Natural killer cell (primary cell): ENCODE results near the gene NR6A1. TPM values are rescaled to one million over a fixed set of nuclear protein-coding genes. Genes with fewer than 3 reads are reported as not detected.
"Not testable (repeated sequence)": the region's sequence is repeated elsewhere in the genome, so short reads cannot be mapped to it uniquely, and the experiment has no call there.

Source experiments
- ATAC-seq, 3 donors: fragments of 150-1000 bp in 2 of 3; fragments of 200-7000 bp in 1 of 3; cut with Tn5 transposase; 1 replicate in 1 of 3; 2 replicates in 2 of 3; pipeline ENCODE4 v1.10.0; 2021; ENCODE audit warnings: mild to moderate bottlenecking in 2 of 3, moderate library complexity in 2 of 3
- DNase-seq, 2 donors: peaks; one replicate each; pipeline versions ENCODE4 v3.0.0 to v3.0.0-alpha.2; 2013 to 2021; ENCODE audit warnings: mixed read lengths in 1 of 2
- H3K27ac ChIP-seq: one replicate; pipeline ENCODE4 v1.5.1; 2013; ENCODE audit warnings: mild to moderate bottlenecking, low read length
- H3K27me3 ChIP-seq: one replicate; pipeline ENCODE4 v1.6.1; 2013; ENCODE audit warnings: low read length; ENCODE audit not compliant: control insufficient read depth, insufficient read depth
- H3K36me3 ChIP-seq: one replicate; pipeline ENCODE4 v1.6.1; 2013; ENCODE audit warnings: low read length; ENCODE audit not compliant: control insufficient read depth, insufficient read depth
- H3K4me1 ChIP-seq: one replicate; pipeline ENCODE4 v1.6.1; 2013; ENCODE audit warnings: low read length; ENCODE audit not compliant: control insufficient read depth, insufficient read depth
- H3K4me3 ChIP-seq: one replicate; pipeline ENCODE4 v1.5.1; 2013; ENCODE audit warnings: low read length
- H3K9me3 ChIP-seq: one replicate; pipeline ENCODE4 v1.6.1; 2013; ENCODE audit warnings: low read length; ENCODE audit not compliant: control insufficient read depth, insufficient read depth
- H3K27ac Mint-ChIP-seq, 2 donors: one replicate each; pipeline ENCODE4 v1.8.0; 2022; ENCODE audit warnings: mild to moderate bottlenecking in 2 of 2, mixed read lengths in 2 of 2, moderate library complexity in 1 of 2
- H3K27me3 Mint-ChIP-seq, 2 donors: one replicate each; pipeline ENCODE4 v1.8.0; 2022; ENCODE audit warnings: low read depth in 2 of 2, mixed read lengths in 2 of 2
- H3K36me3 Mint-ChIP-seq: one replicate; pipeline ENCODE4 v1.8.0; 2022; ENCODE audit warnings: mixed read lengths
- H3K4me1 Mint-ChIP-seq, 2 donors: one replicate each; pipeline ENCODE4 v1.8.0; 2022; ENCODE audit warnings: mixed read lengths in 2 of 2
- H3K4me3 Mint-ChIP-seq: one replicate; pipeline ENCODE4 v1.8.0; 2022; ENCODE audit warnings: mild to moderate bottlenecking, moderate library complexity, mixed read lengths
- H3K9me3 Mint-ChIP-seq, 2 donors: one replicate each; pipeline ENCODE4 v1.8.0; 2022; ENCODE audit warnings: mixed read lengths in 2 of 2
- CTCF ChIP-seq: fragments of 200-600 bp; IDR thresholded peaks from one replicate; pipeline ENCODE4 v1.8.0; 2022; ENCODE audit warnings: antibody characterized with exemption
- WGBS: methylation state at CpG from one replicate; pipeline ENCODE4 v1.1.7; 2013; ENCODE audit warnings: missing lambda C conversion rate; ENCODE audit not compliant: insufficient coverage; 5-methylcytosine and 5-hydroxymethylcytosine counted together
- intact Hi-C: fragments of 100-400 bp; cut with micrococcal nuclease; formaldehyde crosslinking; loops from one replicate; pipeline ENCODE4 v1.14.2; 2022
- total RNA-seq, 4 donors: library from RNA; stranded (reverse); fragments of 120-200 nt in 1 of 4; gene quantifications; one replicate each; pipeline versions ENCODE4 v1.2.3 to v1.2.4, GENCODE V29; 2013 to 2022

NR6A1 gene
- total RNA-seq, 3 donors from 2014 or later (not counting 1 experiment from before 2014, with no cell fraction given) = 0.07 to 0.75 (median 0.49) TPM

- no peak overlapping the region for H3K4me3 ChIP-seq
- Mint-ChIP-seq H3K4me1 (peaks cover 46% of the 10 kb centered on the region in 2 donors), H3K4me3 (peak overlapping the region; percentile 55)
Measured at GRCh38 chr9:124773473-124774128, 2.5 kb upstream of the NR6A1 start.

GRCh38 chr9:124772877-124773276, 1.8 kb upstream of the NR6A1 start:
- intact Hi-C loops = loop anchor here (5.0 kb wide), 1 partner anchor 99 kb away; no protein-coding TSS in a partner anchor
- Mint-ChIP-seq H3K27ac (peak overlapping the region; percentile 33 to 73), H3K4me3 (peak overlapping the region; percentile 85), H3K4me1 (peaks cover 46% of the 10 kb centered on the region in 2 donors), H3K27me3 (peaks cover 41 to 48% of the 10 kb centered on the region in 2 donors)
- not testable (repeated sequence) for H3K27ac ChIP-seq, H3K4me3 ChIP-seq, H3K9me3 Mint-ChIP-seq, H3K36me3 Mint-ChIP-seq, ATAC-seq, H3K9me3 ChIP-seq, DNase-seq, H3K36me3 ChIP-seq
- 92% methylated on average over 15 of the region's 15 CpGs for WGBS
- Histone ChIP-seq H3K27me3 (peaks cover 33% of the 10 kb centered on the region), H3K4me1 (peaks cover 31% of the 10 kb centered on the region)

More at GRCh38 chr9:124773473-124774128, 2.5 kb upstream of the NR6A1 start:
- Histone ChIP-seq H3K36me3 (no peaks in the 10 kb centered on the region), H3K9me3 (no peaks in the 10 kb centered on the region), H3K27me3 (peaks cover 26% of the 10 kb centered on the region), H3K4me1 (peaks cover 31% of the 10 kb centered on the region), H3K27ac (no peak overlapping the region)
- WGBS = 100% methylated on average over 1 of the region's 1 CpG
- intact Hi-C loops = loop anchor here (1.0 to 5.0 kb wide), 4 partner anchors 80 to 601 kb away; partner anchors contain the start of gene WDR38
- no peak for TF ChIP-seq CTCF
- DNase-seq (no peak), ATAC-seq (no peak)
- Mint-ChIP-seq H3K36me3 (no peaks in the 10 kb centered on the region), H3K27ac (no peak overlapping the region), H3K27me3 (peaks cover 34 to 44% of the 10 kb centered on the region in 2 donors), H3K9me3 (no peaks in the 10 kb centered on the region)

GRCh38 chr9:124771867-124772679, 962 bp upstream of the NR6A1 start:
- ATAC-seq (no peak), DNase-seq (peak; percentile 51 to 62)
- Histone ChIP-seq H3K36me3 (no peaks in the 10 kb centered on the region), H3K4me3 (peak overlapping the region; percentile 57), H3K4me1 (peaks cover 28% of the 10 kb centered on the region), H3K27me3 (peaks cover 41% of the 10 kb centered on the region), H3K9me3 (no peaks in the 10 kb centered on the region), H3K27ac (no peak overlapping the region)
- peak; percentile 97 for TF ChIP-seq CTCF
- peaks cover 46% of the 10 kb centered on the region in 2 donors for H3K4me1 Mint-ChIP-seq
- WGBS = 25% methylated on average over 39 of the region's 39 CpGs
- intact Hi-C loops = loop anchor here (1.0 to 5.0 kb wide), 3 partner anchors 100 to 371 kb away; partner anchors contain the start of genes GOLGA1 and SCAI
- H3K4me3 Mint-ChIP-seq = peak overlapping the region; percentile 91
- H3K27me3 Mint-ChIP-seq = peaks cover 48 to 54% of the 10 kb centered on the region in 2 donors
- H3K9me3 Mint-ChIP-seq = no peaks in the 10 kb centered on the region
- H3K36me3 Mint-ChIP-seq = no peaks in the 10 kb centered on the region
- H3K27ac Mint-ChIP-seq = peak overlapping the region; percentile 88 to 89
